Upper lobe of left lung (tissue), 4 donors: ENCODE data around the gene TERT.

Source experiments
- POLR2A ChIP-seq, 4 donors: fragments of 450-650 bp; IDR thresholded peaks; one replicate each; pipeline ENCODE4 v1.5.1; 2016 to 2017; ENCODE audit warnings: antibody characterized with exemption in 4 of 4, mild to moderate bottlenecking in 2 of 4
- POLR2AphosphoS5 ChIP-seq, 2 donors: sonication (generic); formaldehyde crosslinking; IDR thresholded peaks; one replicate each; pipeline ENCODE4 v1.5.1; 2017; ENCODE audit warnings: antibody characterized with exemption in 2 of 2
- TF ChIP-seq, protein P1 (sequence below), 6 experiments: fragments of 450-650 bp in 4 of 6; fragments of 200-600 bp in 2 of 6; sonication (generic) in 2 of 6; IDR thresholded peaks; one replicate each; pipeline ENCODE4 v1.5.1; 2016 to 2019; ENCODE audit warnings: antibody characterized with exemption in 6 of 6

- TF ChIP-seq POLR2A (IDR thresholded peaks at IDR 0.05) (no peak), POLR2AphosphoS5 (IDR thresholded peaks at IDR 0.05) (no peak)
- TF ChIP-seq, protein P1, sequence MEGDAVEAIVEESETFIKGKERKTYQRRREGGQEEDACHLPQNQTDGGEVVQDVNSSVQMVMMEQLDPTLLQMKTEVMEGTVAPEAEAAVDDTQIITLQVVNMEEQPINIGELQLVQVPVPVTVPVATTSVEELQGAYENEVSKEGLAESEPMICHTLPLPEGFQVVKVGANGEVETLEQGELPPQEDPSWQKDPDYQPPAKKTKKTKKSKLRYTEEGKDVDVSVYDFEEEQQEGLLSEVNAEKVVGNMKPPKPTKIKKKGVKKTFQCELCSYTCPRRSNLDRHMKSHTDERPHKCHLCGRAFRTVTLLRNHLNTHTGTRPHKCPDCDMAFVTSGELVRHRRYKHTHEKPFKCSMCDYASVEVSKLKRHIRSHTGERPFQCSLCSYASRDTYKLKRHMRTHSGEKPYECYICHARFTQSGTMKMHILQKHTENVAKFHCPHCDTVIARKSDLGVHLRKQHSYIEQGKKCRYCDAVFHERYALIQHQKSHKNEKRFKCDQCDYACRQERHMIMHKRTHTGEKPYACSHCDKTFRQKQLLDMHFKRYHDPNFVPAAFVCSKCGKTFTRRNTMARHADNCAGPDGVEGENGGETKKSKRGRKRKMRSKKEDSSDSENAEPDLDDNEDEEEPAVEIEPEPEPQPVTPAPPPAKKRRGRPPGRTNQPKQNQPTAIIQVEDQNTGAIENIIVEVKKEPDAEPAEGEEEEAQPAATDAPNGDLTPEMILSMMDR (IDR thresholded peaks at IDR 0.05): no peak
Measured at GRCh38 chr5:1295650-1296037, 776 bp upstream of the TERT start.
